Forelimb muscle (tissue), 1 donor: Measurements from ENCODE around the gene SPNS1. TPM values are rescaled to one million over a fixed set of nuclear protein-coding genes. Genes with fewer than 3 reads are reported as not detected.
"Not testable (repeated sequence)": the region's sequence is repeated elsewhere in the genome, so short reads cannot be mapped to it uniquely, and the experiment has no call there.

Experiments
- DNase-seq: peaks from one replicate; pipeline ENCODE4 v3.0.0-alpha.2; 2013; ENCODE audit warnings: low read depth
- polyA plus RNA-seq: library from polyadenylated mRNA; unstranded; fragments of 120-200 nt; gene quantifications from one replicate; pipeline ENCODE4 v1.2.1, GENCODE V29; 2013; ENCODE audit not compliant: insufficient read length

The SPNS1 gene
- polyA plus RNA-seq, 1 donor: 23.8 TPM

DNA sequence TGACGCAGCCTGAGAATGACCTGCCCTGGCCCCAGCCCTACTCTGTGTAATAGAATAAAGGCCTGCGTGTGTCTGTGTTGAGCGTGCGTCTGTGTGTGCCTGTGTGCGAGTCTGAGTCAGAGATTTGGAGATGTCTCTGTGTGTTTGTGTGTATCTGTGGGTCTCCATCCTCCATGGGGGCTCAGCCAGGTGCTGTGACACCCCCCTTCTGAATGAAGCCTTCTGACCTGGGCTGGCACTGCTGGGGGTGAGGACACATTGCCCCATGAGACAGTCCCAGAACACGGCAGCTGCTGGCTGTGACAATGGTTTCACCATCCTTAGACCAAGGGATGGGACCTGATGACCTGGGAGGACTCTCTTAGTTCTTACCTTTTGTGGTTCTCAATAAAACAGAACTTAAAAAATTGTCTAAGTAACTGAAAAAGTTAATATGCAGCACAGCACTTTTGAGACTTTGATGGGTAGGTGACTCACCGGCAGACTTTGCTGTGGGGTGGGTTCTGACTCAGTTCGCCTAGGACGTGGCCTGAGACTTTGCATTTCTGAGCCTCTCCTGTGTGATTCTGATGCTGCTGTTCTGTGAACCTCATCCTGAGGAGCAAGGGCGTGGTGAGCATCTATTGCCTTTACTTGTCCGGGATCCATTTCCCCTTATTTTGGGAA, 15.9 kb downstream of the SPNS1 start:
- DNase-seq: no peak

DNA sequence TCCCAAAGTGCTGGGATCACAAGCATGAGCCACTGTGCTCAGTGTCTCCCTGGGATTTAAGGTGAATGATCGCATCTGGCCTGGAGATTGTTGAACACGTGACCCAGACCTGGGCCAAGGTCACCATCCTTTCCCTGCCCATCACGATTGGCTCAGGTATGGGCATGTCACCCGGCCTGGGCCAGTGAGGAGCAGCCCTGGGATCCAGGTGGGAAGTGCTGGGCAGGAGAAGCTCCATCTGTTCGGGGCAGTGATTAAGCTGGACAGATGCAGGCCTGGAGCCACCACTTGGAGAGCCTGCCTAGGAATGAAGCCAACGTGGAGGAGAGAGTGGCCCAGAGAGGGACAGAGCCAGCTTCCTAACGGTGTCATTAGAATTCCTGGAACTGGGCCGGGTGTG, 17.1 kb downstream of the SPNS1 start:
- DNase-seq: no peak

DNA sequence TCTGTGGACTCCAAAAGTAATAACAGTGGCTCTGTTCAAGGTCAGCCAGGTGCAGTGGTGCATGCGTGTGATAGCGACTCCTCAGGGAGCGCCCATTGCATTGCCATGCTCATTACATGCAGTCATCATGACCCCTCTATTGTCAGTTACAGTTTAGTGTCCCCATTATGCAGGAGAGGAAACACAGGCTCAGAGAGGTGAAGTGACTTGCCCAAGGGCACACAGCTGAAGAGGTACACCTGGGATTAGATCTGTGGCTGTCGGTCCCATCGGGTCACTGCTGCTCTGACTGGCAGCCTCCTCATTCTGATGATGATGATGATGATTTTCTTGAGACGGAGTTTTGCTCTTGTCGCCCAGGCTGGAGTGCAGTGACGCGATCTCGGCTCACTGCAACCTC, 17.9 kb downstream of the SPNS1 start:
- no peak for DNase-seq

DNA sequence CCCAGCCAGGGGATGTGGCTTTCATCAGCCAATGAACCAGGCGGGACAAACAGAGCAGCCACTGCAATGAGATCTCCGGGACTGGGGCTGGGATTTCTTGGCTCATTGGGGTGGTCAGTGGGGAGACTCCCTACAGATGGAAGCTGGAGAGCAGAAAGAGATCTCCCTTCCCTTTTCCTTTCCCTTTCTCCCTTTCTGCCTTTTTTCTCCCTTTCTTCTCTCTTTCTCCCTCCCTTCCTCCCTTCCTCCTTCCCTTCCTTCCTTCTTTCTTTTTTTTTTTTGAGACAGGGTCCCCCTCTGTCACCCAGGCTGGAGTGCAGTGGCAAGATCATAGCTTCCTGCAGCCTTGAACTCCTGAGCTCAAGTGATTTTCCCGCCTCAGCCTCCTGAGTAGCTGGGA, 24.3 kb downstream of the SPNS1 start:
- DNase-seq: no peak

DNA sequence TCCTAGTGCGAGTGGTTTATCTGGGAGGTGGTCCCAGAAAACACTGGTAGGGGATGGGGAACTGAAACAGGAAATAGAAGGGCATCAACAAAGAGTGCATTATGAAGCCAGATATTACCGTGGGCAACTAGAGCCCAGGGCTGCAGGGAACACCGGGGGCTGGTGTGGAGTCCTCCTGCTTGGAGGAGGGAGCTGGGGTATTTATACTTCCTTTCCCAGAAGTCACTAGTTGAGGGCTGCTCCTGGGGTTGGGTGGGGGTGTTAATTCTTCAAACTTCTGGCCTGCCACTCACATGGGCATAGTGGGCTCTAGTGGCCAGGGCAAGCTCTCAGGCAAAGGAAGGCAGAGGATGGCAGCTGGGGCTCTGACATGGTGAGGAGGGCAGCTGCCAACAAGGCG, 25.0 kb downstream of the SPNS1 start:
- no peak for DNase-seq

DNA sequence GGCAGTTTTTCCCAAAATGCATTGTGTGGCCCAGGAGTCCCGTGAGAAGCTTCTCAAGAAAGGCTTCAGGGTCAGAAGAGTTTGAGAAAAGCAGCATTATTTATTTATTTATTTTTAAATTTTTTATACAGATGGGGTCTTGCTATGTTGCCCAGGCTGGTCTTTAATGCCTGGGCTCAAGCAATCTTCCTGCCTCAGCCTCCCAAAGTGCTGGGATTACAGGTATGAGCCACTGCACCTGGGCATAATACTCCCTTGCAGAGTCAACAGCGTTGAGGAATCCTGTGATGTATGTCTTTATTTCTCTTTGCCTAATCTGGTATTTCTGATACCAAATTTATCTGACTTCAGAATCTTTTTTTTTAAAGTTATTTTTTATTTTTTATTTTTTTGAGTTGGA, 25.4 kb downstream of the SPNS1 start:
- DNase-seq: no peak

DNA sequence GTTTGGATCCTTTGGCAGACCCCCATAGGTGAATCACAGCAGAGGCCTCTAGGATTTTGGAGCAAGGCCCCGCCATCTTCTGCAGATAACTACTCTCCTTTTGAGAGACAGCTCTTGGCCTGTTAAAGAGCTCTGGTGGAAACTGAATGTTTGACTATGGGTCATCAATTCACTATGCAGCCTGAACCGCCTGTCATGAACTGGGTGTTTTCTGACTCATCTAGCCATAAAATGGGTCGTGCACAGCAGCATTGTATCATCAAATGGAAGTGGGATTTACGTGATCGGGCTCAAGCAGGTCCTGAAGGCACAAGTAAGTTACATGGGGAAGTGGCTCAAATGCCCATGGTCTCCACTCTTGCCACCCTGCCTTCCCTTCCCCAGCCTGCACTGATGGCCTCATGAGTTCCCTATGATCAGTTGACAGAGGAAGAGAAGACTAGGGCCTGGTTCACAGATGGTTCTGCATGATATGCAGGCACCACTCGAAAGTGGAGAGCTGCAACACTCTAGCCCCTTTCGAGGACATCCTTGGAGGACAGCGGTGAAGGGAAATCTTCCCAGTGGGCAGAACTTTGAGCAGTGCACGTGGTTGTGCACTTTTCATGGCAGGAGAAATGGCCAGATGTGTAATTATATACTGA, 30.0 kb downstream of the SPNS1 start:
- DNase-seq: not testable (repeated sequence)

DNA sequence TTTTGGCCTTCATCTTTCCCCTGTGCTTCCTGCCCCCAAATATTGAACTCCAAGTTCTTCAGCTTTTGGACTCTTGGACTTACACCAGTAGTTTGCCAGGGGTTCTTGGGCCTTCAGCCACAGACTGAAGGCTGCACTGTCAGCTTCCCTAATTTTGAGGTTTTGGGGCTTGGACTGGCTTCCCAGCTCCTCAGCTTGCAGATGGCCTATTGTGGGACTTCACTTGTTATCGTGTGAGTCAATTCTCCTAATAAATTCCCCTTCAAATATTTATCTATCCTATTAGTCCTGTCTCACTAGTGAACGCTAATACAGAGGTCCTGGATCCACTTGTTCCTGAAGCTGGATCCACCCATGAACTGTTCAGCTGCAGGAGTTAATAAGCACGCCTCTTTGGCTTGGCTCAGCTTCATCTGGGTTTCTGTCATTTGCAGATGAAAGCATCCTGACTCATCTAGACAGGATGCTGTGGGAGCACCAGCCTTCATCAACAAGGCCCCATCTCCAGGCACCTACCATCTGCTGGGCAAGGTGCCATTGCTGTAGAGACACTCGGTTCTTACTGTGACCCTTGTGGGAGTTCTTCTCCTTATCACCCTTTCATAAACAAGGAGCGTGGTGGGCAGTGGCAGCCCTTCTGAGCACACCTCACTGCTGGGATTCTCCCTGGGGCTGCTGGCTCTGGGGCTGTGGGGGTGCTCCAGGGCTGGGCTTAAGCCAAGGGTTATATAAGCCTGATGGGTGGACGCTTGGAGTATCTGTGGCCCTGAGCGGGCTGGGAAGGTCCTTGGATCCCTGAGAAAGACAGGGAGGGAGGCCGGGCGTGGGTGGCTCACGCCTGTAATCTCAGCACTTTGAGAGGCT, 33.4 kb downstream of the SPNS1 start:
- DNase-seq: no peak

DNA sequence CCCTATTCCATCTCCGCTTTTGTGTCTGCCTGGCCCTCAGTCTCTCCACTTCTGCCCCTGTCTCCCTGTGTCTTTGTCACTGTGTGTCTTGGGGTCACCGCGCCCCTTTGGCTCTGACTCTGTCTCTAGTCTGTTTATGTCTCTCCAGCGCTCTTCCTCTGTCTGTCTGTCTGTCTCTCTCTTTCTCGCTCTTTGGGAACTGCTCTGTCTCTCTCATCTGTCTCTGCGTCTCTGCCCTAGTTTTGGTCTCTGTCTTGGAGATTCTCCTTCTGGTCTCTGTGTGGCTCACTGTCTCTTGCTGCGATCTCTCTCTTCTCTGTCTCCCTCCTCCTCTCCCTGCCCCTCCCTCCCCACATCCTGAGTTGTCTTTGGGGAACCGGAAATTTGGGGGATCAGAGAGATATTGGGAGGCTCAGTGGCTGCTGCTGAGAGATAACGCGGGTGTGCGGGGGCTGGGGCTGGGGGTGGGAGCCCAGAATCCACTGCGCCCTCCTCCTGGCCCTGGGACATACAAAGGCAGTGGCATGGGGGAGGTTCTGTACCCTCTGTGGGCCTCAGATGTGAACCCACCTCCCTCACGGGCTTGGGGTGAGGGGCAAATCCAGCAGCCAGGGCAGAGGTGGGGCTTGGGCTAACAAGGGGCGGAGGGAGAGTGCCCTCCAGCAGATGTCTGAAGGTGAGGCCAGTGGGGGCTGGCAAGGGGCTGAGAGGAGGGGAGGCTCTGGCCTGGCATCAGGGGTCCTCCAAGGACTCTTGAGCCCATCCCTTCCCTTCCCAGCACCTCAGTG, 34.7 kb downstream of the SPNS1 start:
- DNase-seq: no peak

DNA sequence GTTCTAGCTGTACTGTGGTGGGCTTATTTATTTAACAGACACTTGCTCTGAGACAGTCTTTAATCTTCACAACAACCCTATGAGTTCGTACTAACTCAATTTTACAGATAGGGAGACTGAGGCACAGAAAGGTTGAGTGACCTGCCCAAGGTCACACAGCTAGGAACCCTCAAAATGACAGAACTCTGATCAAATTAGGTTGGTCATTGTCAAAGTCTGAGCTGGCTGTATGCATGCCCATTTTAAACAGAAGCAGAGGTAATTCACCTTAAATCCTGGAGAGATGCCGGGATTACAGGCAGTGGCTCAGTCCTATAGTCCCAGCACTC, 35.2 kb downstream of the SPNS1 start:
- no peak for DNase-seq

DNA sequence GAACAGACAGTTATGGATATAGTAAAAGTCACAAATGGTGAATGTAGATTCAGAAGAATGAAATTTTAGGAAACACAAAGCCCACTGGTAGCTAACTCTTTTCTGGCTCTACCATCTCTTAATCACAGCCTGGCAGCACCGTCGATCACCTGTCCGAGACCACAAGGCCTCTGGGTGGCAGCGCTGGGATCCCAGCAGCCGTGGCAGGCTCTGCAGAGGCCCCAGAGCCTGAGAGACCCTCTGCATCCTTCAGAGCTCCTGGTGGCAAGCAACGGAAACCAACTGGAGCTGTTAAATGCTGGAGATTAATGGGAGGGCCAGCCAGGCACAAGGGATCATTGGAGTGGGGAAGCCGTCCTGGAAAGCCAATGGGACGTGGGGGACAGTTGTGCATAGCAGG, 36.5 kb downstream of the SPNS1 start:
- DNase-seq: no peak

DNA sequence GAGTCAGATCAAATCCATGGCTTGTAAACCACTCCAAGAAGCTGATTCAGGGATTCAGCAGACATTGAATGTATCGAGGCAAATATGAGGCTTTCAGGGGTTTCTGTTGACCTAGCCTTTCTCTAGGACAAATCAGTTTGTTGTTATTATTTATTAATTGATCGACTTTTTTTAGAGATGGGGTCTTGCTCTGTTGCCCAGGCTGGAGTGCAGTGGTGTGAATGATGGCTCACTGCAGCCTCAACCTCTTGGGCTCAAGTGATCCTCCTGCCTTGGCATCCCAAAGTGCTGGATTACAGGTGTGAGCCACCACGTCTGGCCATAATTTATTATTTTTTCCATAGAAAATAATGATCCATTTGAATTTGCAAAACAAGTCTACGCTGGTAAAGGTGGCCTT, 37.3 kb downstream of the SPNS1 start:
- DNase-seq: no peak

DNA sequence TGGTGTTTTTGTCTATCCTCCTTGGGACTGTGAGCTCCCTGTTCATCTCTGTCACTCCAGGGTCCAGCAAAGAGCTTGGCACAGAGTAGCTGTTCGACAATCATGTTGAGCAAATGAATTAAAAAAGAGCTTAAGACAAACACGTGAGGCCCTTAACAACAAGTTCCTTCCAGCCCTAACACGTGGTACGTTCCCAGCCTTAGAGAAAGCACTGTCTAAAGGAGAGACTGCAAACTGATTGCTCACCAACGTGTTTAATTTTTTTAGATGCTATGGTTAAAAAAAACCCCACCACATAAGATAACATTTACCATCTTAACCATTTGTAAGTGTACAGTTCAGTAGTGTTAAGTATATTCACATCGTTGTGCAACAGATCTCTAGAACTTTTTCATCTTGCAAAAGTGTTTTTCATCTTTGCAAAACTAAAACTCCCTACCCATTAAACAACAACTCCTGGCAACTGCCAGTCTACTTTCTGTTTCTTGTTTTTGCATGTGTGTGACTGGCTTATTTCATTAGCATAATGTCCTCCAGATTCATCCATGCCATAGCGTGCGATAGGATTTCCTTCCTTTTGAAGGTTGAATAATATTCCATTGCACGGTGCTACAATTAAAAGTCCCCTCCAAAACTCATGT, 38.5 kb downstream of the SPNS1 start:
- DNase-seq: no peak

DNA sequence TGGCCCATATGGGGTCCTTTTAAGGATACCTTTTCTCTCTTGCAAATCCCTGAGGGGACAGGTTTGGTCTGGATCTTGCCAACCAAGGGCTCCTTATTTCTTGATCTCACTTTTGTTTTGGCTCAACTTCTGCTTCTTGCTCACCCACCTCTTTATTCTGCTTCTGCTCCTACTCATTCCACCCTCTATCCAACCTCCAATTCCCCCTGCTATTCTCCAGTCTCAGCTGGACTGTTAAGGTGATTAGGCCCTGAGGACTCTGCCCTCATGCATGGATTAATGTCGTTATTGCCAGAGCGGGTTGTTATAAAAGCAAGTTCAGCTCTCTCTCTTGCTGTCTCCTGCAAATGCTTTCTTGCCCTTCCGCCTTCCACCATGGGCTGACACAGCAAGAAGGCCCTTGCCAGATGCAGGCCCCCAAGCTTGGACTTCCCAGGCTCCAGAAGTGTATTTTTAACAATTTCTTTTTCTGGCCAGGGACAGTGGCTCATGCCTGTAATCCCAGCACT, 40.0 kb downstream of the SPNS1 start:
- no peak for DNase-seq

DNA sequence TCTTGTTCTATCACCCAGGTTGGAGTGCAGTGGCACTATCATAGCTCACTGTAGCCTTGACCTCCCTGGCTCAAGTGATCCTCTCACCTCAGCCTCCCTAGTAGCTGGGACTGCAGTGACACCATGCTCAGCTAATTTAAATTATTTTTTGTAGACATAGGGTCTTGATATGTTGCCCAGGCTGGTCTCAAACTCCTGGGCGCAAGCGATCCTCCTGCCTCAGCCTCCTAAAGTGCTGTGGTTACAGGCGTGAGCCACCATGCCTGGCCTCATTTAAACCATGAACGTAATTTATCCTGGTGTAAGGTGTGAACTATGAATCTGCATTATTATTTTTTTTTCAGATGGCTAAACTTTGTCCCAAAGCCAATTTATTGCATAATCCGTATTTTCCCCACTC, 47.6 kb downstream of the SPNS1 start:
- DNase-seq: no peak

DNA sequence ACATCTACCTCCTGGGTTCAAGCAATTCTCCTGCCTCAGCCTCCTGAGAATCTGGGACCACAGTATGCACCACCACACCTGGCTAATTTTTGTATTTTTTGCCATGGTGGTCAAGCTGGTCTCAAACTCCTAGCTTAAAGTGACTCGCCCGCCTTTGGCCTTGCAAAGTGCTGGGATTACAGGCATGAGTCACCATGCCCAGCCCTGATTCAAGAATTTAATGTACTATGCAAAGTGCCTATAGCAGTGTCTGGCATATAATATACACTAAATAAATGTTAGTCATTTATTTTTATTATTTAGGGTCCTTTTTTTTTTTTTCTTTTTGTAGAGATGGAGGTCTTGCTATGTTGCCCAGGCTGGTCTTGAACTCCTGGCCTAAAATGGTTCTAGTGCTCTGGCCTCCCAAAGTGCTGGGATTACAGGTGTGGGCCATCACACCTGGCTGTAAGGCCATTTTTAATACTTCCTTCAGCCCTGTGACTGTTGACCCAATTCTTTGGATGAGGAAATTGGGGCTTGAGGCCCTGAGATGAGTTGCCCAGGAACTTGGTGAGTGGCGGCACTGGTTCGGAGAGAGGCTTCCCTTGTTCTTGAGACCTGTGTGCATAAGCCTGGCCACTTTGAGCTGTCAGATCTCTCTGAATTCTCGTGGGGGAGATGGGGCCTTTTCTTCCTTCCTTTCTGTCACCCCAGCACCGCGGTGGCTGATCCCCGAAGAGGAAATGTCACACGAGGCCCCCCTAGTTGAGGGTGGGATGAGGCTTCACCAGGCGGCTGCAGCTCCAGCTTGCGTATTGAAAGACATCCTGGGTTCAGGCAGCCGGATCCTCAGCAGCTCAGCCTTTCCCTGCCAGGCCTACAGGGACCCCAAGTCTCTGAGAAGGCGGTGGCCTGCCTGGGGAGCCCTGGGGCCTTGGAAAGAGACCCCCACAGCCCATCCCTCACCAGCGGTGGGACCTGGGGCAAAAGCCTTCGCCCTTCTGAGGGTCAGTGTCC, 49.0 kb downstream of the SPNS1 start:
- no peak for DNase-seq

DNA sequence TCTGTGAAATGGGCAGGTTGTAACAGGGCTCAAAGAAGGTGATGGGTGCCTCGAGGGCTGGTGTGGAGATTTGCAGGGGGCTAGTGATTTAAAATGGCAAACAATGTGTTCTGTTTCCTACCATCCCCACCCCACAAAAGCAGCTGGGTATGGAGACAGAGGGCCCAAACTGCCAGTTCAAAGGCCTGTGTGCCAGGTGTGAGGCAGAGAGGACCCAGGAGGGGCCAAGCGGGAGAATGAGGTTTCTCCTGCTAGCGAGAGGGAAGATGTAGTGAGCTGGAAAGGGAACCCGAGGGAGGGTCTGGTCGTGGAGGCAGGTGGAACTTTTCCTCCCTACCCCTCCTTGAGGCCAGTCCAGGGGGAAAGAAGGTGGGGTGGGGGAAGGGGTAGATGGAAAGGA, 49.7 kb downstream of the SPNS1 start:
- no peak for DNase-seq

DNA sequence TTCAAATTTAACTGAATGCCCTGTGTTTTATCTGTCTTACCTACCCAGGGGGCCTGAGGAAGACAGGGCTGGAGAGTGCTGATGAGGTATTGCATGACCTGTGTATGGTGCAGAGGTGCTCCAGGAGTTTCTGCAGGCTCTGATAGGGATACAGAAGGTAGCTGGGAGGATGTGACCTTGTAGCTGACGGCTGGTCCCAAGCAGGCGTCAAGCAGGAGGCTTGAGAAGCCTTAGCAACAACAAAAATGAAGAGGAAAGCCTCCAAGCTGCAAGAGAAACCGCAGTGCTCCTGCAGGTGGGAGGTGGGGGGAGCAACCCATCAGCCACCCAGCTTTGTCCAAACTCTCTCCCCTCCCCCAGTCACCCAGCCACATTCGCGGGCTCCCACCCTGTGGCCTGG, 50.6 kb downstream of the SPNS1 start:
- DNase-seq: no peak

DNA sequence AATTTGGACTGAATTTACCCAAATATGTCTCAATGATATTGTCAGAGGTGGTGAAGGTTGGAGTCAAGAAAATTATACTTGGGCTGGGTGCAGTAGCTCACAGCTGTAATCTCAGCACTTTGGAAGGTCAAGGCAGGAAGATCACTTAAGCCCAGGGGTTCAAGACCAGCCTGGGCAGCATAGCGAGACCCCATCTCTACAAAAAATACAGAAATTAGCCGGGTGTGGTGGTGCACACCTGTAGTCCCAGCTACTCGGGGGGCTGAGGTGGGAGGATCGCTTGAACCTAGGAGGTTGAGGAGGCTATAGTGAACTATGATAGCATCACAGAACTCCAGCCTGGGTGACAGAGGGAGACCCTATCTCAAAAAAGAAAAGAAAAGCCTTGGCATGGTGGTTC, 51.2 kb downstream of the SPNS1 start:
- no peak for DNase-seq

DNA sequence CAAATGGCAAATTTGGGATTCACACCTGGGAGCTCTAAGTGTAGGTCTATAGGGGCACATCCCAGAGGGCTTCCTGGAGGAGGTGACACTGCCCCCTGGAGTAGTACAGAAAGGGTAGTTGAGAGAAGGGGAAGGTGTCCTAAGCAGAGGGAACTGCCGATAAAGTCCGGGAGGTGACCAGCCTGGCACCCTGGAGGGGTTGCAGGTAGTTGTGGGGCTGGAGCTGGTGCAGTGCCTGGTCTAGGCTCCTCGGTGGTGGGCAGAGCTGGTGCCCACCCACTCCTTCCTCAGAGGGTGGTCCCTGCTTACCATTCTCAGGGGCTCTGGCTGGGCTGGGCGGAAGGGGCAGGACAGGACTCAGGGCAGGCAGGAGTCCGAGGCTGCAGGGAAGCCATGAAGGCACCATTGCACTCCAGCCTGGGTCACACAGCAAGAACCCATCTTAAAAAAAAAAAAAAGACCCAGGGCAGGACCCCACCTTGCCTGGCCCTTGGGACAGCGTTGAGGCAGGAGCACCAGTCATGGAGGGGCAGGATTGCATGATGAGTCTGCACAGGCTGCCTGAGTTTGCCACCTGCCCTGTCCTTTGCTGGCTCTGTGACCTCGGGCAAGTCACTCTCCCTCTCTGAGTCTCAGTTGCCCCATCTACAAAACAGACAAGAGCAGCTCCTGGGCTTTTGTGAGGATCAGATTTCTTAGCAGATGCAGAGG, 54.0 kb downstream of the SPNS1 start:
- no peak for DNase-seq
